ENCODE results near the gene BICC1. TPM values are rescaled to one million over a fixed set of nuclear protein-coding genes. Genes with fewer than 3 reads are reported as not detected.

Gene BICC1
- total RNA-seq, 1 experiment from 2014 or later = not detected

GRCh38 chr10:58697691-58698090 is 185.0 kb downstream of the BICC1 start (continued):
- no peak for TF ChIP-seq ZBTB33 (IDR thresholded peaks at IDR 0.05; ENCODE audit: extremely low read depth, insufficient replicate concordance, low read length)
- TF ChIP-seq ELF1 (IDR thresholded peaks at IDR 0.05; ENCODE audit: borderline replicate concordance, low read depth) = no peak

GRCh38 chr10:58698777-58699356 is 186.2 kb downstream of the BICC1 start:
- CTCF ChIA-PET = no interaction called here
- ATAC-seq (no peak), DNase-seq (ENCODE audit: low read depth, low spot score) (no peak)
- H3K9me2 ChIP-seq (ENCODE audit: insufficient read depth) = no peaks in the 10 kb centered on the region
- no peak overlapping the region for H2AFZ ChIP-seq (ENCODE audit: low read depth, low read length, poor library complexity, severe bottlenecking)
- intact Hi-C loops (cut with micrococcal nuclease) = no loop called here
- TF ChIP-seq EGR1 (IDR thresholded peaks at IDR 0.05; ENCODE audit: low read depth) (no peak), CTCF (IDR thresholded peaks at IDR 0.05 in 2 of 3, conservative IDR thresholded peaks at IDR 0.05 in 1 of 3; ENCODE audit: borderline replicate concordance in 1 of 3, insufficient read depth in 1 of 3, low read depth in 2 of 3, low read length in 2 of 3) (no peak), JUND (IDR thresholded peaks at IDR 0.05) (no peak), TCF7L2 (IDR thresholded peaks at IDR 0.05; ENCODE audit: borderline replicate concordance, extremely low read depth, insufficient read depth, insufficient read length) (no peak), EZH2 (IDR thresholded peaks at IDR 0.05) (no peak), CBX3 (IDR thresholded peaks at IDR 0.05; ENCODE audit: low read depth) (no peak), POLR2AphosphoS5 (IDR thresholded peaks at IDR 0.05; ENCODE audit: low read depth, low read length) (no peak), SP1 (IDR thresholded peaks at IDR 0.05; ENCODE audit: low read depth) (no peak), ELF1 (IDR thresholded peaks at IDR 0.05; ENCODE audit: borderline replicate concordance, low read depth) (no peak), POLR2A (IDR thresholded peaks at IDR 0.05; ENCODE audit: borderline replicate concordance, extremely low read depth, insufficient read depth, insufficient read length) (no peak)
- BruUV-seq (replicated peaks) = no TSS peak
- no peak overlapping the region for H3K4me2 ChIP-seq (ENCODE audit: low read length)
- H3K4me1 ChIP-seq (ENCODE audit: control insufficient read depth in 1 of 2, insufficient read depth in 2 of 2, low read length in 2 of 2) = no peaks in the 10 kb centered on the region
- no peaks in the 10 kb centered on the region for H3K36me3 ChIP-seq (ENCODE audit: control insufficient read depth in 1 of 2, insufficient read depth in 2 of 2, low read length in 2 of 2)
- H3K79me2 ChIP-seq (ENCODE audit: insufficient read depth, low read length) = no peaks in the 10 kb centered on the region
- no peak overlapping the region for H3K27ac ChIP-seq (ENCODE audit: low read depth, low read length)
- peaks cover 14% of the 10 kb centered on the region; the same call in 1 of the 2 replicates for H3K27me3 ChIP-seq (ENCODE audit: insufficient read depth, low read length)
- H3K9me3 ChIP-seq (ENCODE audit: control insufficient read depth in 1 of 2, insufficient read depth in 1 of 2, low read depth in 1 of 2, low read length in 2 of 2) = no peaks in the 10 kb centered on the region
- H3K4me3 ChIP-seq (replicated peaks in 1 of 2; ENCODE audit: low read depth in 1 of 2, low read length in 2 of 2) = no peak overlapping the region
- POLR2A ChIA-PET = no interaction called here
- H3K9ac ChIP-seq (ENCODE audit: low read length) = no peak overlapping the region
- RAD21 ChIA-PET (ENCODE audit: low non-redundant PET in 1 of 2, low total read pairs in 2 of 2, uncharacterized antibody in 2 of 2, unreplicated experiment in 2 of 2) = no interaction called here
- no peaks in the 10 kb centered on the region for H4K20me1 ChIP-seq (ENCODE audit: insufficient read depth)
